Heart left ventricle (tissue), 16 donors: Measurements from ENCODE around the gene HSPA14. TPM values are rescaled to one million over a fixed set of nuclear protein-coding genes. Genes with fewer than 3 reads are reported as not detected.

ENCODE experiments used
- ATAC-seq, 4 donors: fragments of 200-7000 bp; cut with Tn5 transposase; one replicate each; pipeline ENCODE4 v1.9.1; 2020 to 2022; ENCODE audit warnings: moderate library complexity in 4 of 4, mild to moderate bottlenecking in 3 of 4, moderate number of reproducible peaks in 1 of 4
- DNase-seq, 5 donors: peaks; one replicate each; pipeline ENCODE4 v3.0.0-alpha.2; 2020
- H3K27ac ChIP-seq, 12 donors: fragments of 200-600 bp; sonication (generic) in 4 of 12; one replicate each; pipeline versions ENCODE4 v1.5.0 to v1.8.0; 2016 to 2022; ENCODE audit warnings: mild to moderate bottlenecking in 2 of 12
- H3K27me3 ChIP-seq, 9 donors: fragments of 200-600 bp; sonication (generic) in 2 of 9; one replicate each; pipeline versions ENCODE4 v1.5.1 to v1.8.0; 2016 to 2022; ENCODE audit warnings: mild to moderate bottlenecking in 3 of 9
- H3K36me3 ChIP-seq, 9 donors: fragments of 200-600 bp; sonication (generic) in 2 of 9; one replicate each; pipeline versions ENCODE4 v1.5.0 to v1.8.0; 2018 to 2022; ENCODE audit warnings: mild to moderate bottlenecking in 2 of 9
- H3K4me1 ChIP-seq, 12 donors: fragments of 200-600 bp; sonication (generic) in 4 of 12; one replicate each; pipeline versions ENCODE4 v1.5.0 to v1.8.0; 2016 to 2022; ENCODE audit warnings: mild to moderate bottlenecking in 3 of 12
- H3K4me3 ChIP-seq, 12 donors: fragments of 200-600 bp; sonication (generic) in 4 of 12; one replicate each; pipeline versions ENCODE4 v1.5.0 to v1.8.0; 2017 to 2022; ENCODE audit warnings: mild to moderate bottlenecking in 9 of 12, moderate library complexity in 4 of 12
- H3K9me3 ChIP-seq, 12 donors: fragments of 200-600 bp; sonication (generic) in 4 of 12; one replicate each; pipeline versions ENCODE4 v1.5.0 to v1.8.0; 2016 to 2022; ENCODE audit warnings: mild to moderate bottlenecking in 1 of 12
- CTCF ChIP-seq, 12 donors: fragments of 200-600 bp; sonication (generic) in 4 of 12; IDR thresholded peaks; one replicate each; pipeline versions ENCODE4 v1.5.0 to v1.8.0; 2018 to 2022; ENCODE audit warnings: antibody characterized with exemption in 12 of 12, mild to moderate bottlenecking in 5 of 12
- POLR2A ChIP-seq, 2 donors: fragments of 450-650 bp; IDR thresholded peaks; one replicate each; pipeline ENCODE4 v1.6.1; 2017; ENCODE audit warnings: antibody characterized with exemption in 2 of 2, mild to moderate bottlenecking in 2 of 2, moderate library complexity in 2 of 2
- WGBS, 4 donors: extraction: QIAGEN DNeasy Blood & Tissue Kit in 2 of 4; methylation state at CpG; one replicate each; pipeline versions ENCODE4 v1.1.5 to v1.1.7; 2013 to 2018; 5-methylcytosine and 5-hydroxymethylcytosine counted together
- intact Hi-C, 10 donors: fragments of 100-400 bp; cut with DNase I; formaldehyde crosslinking; loops; one replicate each; pipeline versions ENCODE4 v1.11.1 to v1.14.2; 2022
- polyA plus RNA-seq, 2 donors: library from polyadenylated mRNA; stranded (reverse); fragments of 200-250 nt; gene quantifications; one replicate each; pipeline ENCODE4 v1.2.3, GENCODE V29; 2013
- total RNA-seq, 9 donors: library from RNA; depleted of rRNA in 2 of 9; stranded (reverse); fragments of >200 nt in 2 of 9; fragmentation: NEBNext Ultra II Directional in 3 of 9; extraction: Animal tissue kit (Norgen Biotek cat#: 25700) in 3 of 9; gene quantifications; one replicate each; pipeline versions ENCODE4 v1.1.0 to v1.2.4, GENCODE V29; 2016 to 2023
- donor health status: ischemic (EF 13 %, LVEDD 7.1; RV severe dilation, severe dysfunction).
- donor health status: healthy with polysubstance abuse.
- donor health status: DM: no; HTN: yes; CAD: no.
- donor health status: DM: no; HTN: no; CAD: no.
- donor health status: ischemic (EF 25% LVEDD 6.9; RV normal size, moderate dysfunction).
- donor health status: ischemic (EF 25% LVEDD 5.7; RV mildly dilated, moderate dysfunction).
- donor health status: healthy.
- donor health status: DM: yes; HTN: yes; CAD: no.
- donor health status: ischemic (EF 35%, LVEDD 5.7; RV mildly dilated, moderate dysfunction).
- donor health status: nonischemic (EF 11% LVEDD 7.7; RV severe dilation, severe dysfunction).
- donor health status: DM: yes; HTN: yes; CAD: no.
- donor health status: PGD.
- donor health status: ischemic (EF 29% LVEDD 5.4; RV normal size, mild dysfunction).
- donor health status: nonischemic (EF 23%, LVEDD 6.1; RV moderate dilation, normal function).

Gene HSPA14
- total and polyA plus RNA-seq, 11 donors: 6.2 to 16.9 (median 8.3) TPM

- TF ChIP-seq CTCF (IDR thresholded peaks at IDR 0.05) (no peak), POLR2A (IDR thresholded peaks at IDR 0.05) (no peak)
- DNase-seq (no peak), ATAC-seq (no peak)
- intact Hi-C loops: no loop called here
- peaks cover 0 to 11% (median 0%) of the 10 kb centered on the region in 12 donors for H3K4me1 ChIP-seq
- no peaks in the 10 kb centered on the region for H3K27me3 ChIP-seq
- no peaks in the 10 kb centered on the region for H3K9me3 ChIP-seq
- no peak overlapping the region for H3K27ac ChIP-seq
- WGBS, 4 donors: 90 to 98% (median 94%) methylated on average over 1 of the region's 1 CpG
- peaks cover 0 to 91% (median 65%) of the 10 kb centered on the region in 9 donors for H3K36me3 ChIP-seq
- H3K4me3 ChIP-seq: no peak overlapping the region
These were observed 17.3 kb downstream of the HSPA14 start for GRCh38 chr10:14855453-14855852.

DNA sequence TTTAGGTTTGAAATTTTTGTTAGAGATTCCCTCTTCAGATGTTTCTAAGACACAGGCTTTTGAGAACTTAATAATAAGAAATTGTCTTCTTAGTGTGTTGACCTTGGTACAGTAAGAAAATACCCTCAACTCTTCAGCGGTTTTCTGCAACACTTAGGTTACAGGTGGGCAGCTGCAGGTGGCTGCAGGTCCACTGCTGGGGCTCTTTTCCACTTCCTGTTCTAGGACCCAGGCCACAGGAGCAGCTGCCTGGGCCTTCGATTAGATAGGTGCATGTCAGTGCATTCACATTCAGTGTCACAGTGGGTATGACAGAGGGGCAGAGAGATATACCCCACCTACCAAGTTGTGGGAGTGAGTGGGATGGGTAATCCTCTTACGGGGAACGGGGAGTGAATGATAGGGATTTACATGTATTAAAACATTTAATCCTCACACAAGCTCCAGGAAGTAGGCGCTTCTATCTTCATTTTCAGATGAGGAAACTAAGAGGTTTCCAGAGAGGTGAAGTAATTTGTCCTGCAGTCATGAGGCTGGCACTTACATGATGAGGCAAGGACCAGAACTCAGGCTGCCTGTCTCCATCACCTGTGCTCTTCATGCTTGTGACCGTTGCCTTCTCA lies 20.3 kb downstream of the HSPA14 start:
- WGBS, 4 donors: 91 to 94% (median 92%) methylated on average over 6 of the region's 6 CpGs
- DNase-seq: no peak
- H3K4me3 ChIP-seq: no peak overlapping the region
- no peaks in the 10 kb centered on the region for H3K9me3 ChIP-seq
- no peak overlapping the region for H3K27ac ChIP-seq
- H3K36me3 ChIP-seq: peaks cover 0 to 73% (median 58%) of the 10 kb centered on the region in 9 donors
- TF ChIP-seq CTCF (IDR thresholded peaks at IDR 0.05): no peak
- no peak for TF ChIP-seq POLR2A (IDR thresholded peaks at IDR 0.05)
- intact Hi-C loops: no loop called here
- ATAC-seq: no peak
- H3K27me3 ChIP-seq: no peaks in the 10 kb centered on the region
- H3K4me1 ChIP-seq: peaks cover 0 to 11% (median 0%) of the 10 kb centered on the region in 12 donors

GRCh38 chr10:14859043-14859442 lies 20.9 kb downstream of the HSPA14 start:
- ATAC-seq (no peak), DNase-seq (no peak)
- intact Hi-C loops: no loop called here

GRCh38 chr10:14859775-14860174 lies 21.7 kb downstream of the HSPA14 start:
- Histone ChIP-seq H3K27me3 (no peaks in the 10 kb centered on the region), H3K27ac (no peak overlapping the region), H3K4me3 (no peak overlapping the region), H3K4me1 (peaks cover 0 to 11% (median 0%) of the 10 kb centered on the region in 12 donors), H3K36me3 (peaks cover 0 to 60% (median 47%) of the 10 kb centered on the region in 9 donors), H3K9me3 (peaks cover 0 to 4% (median 0%) of the 10 kb centered on the region in 12 donors)
- no peak for TF ChIP-seq POLR2A (IDR thresholded peaks at IDR 0.05)
- TF ChIP-seq CTCF (IDR thresholded peaks at IDR 0.05): no peak
- DNase-seq (no peak), ATAC-seq (no peak)
- intact Hi-C loops: no loop called here

More at GRCh38 chr10:14859043-14859442, 20.9 kb downstream of the HSPA14 start:
- H3K36me3 ChIP-seq: peaks cover 0 to 67% (median 54%) of the 10 kb centered on the region in 9 donors
- no peaks in the 10 kb centered on the region for H3K27me3 ChIP-seq
- 80 to 89% (median 86%) methylated on average over 5 of the region's 5 CpGs for WGBS, 4 donors
- no peak overlapping the region for H3K4me3 ChIP-seq
- TF ChIP-seq POLR2A (IDR thresholded peaks at IDR 0.05) (no peak), CTCF (IDR thresholded peaks at IDR 0.05) (no peak)
- H3K4me1 ChIP-seq: peaks cover 0 to 11% (median 0%) of the 10 kb centered on the region in 12 donors
- H3K9me3 ChIP-seq: no peaks in the 10 kb centered on the region
- H3K27ac ChIP-seq: no peak overlapping the region
